K562 treated with DMSO at 1 percent for 4 hours (cell line): ENCODE data around the gene SLC13A1. TPM values are rescaled to one million over a fixed set of nuclear protein-coding genes. Genes with fewer than 3 reads are reported as not detected.

Experiments
- total RNA-seq: library from RNA; unstranded; fragments of 300-600 nt; gene quantifications from 2 replicates; pipeline ENCODE4 v1.2.3, GENCODE V29; 2022; ENCODE audit not compliant: insufficient read depth

The SLC13A1 gene, protein sequence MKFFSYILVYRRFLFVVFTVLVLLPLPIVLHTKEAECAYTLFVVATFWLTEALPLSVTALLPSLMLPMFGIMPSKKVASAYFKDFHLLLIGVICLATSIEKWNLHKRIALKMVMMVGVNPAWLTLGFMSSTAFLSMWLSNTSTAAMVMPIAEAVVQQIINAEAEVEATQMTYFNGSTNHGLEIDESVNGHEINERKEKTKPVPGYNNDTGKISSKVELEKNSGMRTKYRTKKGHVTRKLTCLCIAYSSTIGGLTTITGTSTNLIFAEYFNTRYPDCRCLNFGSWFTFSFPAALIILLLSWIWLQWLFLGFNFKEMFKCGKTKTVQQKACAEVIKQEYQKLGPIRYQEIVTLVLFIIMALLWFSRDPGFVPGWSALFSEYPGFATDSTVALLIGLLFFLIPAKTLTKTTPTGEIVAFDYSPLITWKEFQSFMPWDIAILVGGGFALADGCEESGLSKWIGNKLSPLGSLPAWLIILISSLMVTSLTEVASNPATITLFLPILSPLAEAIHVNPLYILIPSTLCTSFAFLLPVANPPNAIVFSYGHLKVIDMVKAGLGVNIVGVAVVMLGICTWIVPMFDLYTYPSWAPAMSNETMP
- total RNA-seq: not detected in 2 replicates

DNA sequence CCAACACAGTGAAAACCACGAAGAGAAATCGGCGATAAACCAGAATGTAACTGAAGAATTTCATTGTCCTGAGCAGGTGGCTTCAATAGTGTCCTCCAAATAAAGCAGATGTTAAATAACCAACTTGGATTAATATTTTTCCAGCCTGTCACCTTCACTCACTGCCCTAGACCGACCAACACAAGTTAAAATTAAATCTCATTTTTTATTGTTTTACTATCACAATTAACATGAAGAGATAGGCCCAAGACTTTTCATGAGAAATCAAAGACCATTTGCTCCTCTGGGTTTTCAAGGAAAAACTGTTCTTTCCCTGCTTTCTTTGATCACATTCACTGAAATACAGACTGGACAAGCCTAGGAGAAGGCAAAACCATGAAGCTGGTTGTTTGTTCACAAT, at the start of gene SLC13A1:
Gene SLC13A1 (minus strand): TSS at position 87 of the 400 bp plus-strand sequence. CDS start 23 bp downstream, at position 64.

Other genes starting within 250 kb of the SLC13A1 start
- gene TAS2R16, start 204.3 kb downstream of the SLC13A1 start, total RNA-seq: not detected in 2 replicates